GM23338 (cell line): ENCODE measurements around the gene JOSD1. TPM values are rescaled to one million over a fixed set of nuclear protein-coding genes. Genes with fewer than 3 reads are reported as not detected.
A peak's percentile ranks its signal among the peaks of the same experiment; 100 is the strongest.

Experiments used
- ATAC-seq: fragments of 200-7000 bp; cut with Tn5 transposase; 3 replicates; pipeline ENCODE4 v1.9.1; 2020
- DNase-seq: peaks from one replicate; pipeline ENCODE4 v3.0.0-alpha.2; 2015; ENCODE audit warnings: low spot score
- H2AFZ ChIP-seq: fragments of 200-600 bp; sonication (generic); 2 replicates; pipeline ENCODE4 v1.8.0; 2016; ENCODE audit warnings: antibody characterized with exemption, mild to moderate bottlenecking, moderate library complexity
- H3F3A ChIP-seq: fragments of 200-600 bp; sonication (generic); replicated peaks from 2 replicates; pipeline ENCODE4 v1.8.0; 2017; ENCODE audit warnings: antibody characterized with exemption, mixed run types, low read depth
- H3K27ac ChIP-seq: fragments of 200-600 bp; sonication (generic); 2 replicates; pipeline ENCODE4 v1.6.1; 2016; ENCODE audit warnings: low read depth
- H3K27me3 ChIP-seq: fragments of 200-600 bp; sonication (generic); 2 replicates; pipeline ENCODE4 v1.8.0; 2016; ENCODE audit warnings: mild to moderate bottlenecking, mixed run types, moderate library complexity; ENCODE audit not compliant: insufficient read depth
- H3K36me3 ChIP-seq: fragments of 200-600 bp; sonication (generic); 2 replicates; pipeline ENCODE4 v1.8.0; 2016; ENCODE audit warnings: mild to moderate bottlenecking; ENCODE audit not compliant: insufficient read depth
- H3K4me1 ChIP-seq: fragments of 200-600 bp; sonication (generic); 2 replicates; pipeline ENCODE4 v1.8.0; 2016; ENCODE audit warnings: mild to moderate bottlenecking, moderate library complexity; ENCODE audit not compliant: insufficient read depth
- H3K4me2 ChIP-seq: fragments of 200-600 bp; sonication (generic); 2 replicates; pipeline ENCODE4 v1.7.1; 2017; ENCODE audit warnings: mixed run types
- H3K4me3 ChIP-seq: fragments of 200-600 bp; sonication (generic); 2 replicates; pipeline ENCODE4 v1.6.1; 2016; ENCODE audit warnings: mixed run types
- H3K79me2 ChIP-seq: fragments of 200-600 bp; sonication (generic); replicated peaks from 2 replicates; pipeline ENCODE4 v1.8.0; 2017; ENCODE audit warnings: mild to moderate bottlenecking; ENCODE audit not compliant: insufficient read depth
- H3K9me2 ChIP-seq: fragments of 200-600 bp; sonication (generic); 2 replicates; pipeline ENCODE4 v1.8.0; 2017; ENCODE audit not compliant: insufficient read depth
- H4K20me1 ChIP-seq: fragments of 200-600 bp; sonication (generic); replicated peaks from 2 replicates; pipeline ENCODE4 v1.8.0; 2017; ENCODE audit warnings: mild to moderate bottlenecking; ENCODE audit not compliant: insufficient read depth
- H3K27ac Mint-ChIP-seq: 2 replicates; pipeline ENCODE4 v1.8.0; 2020; ENCODE audit warnings: inconsistent platforms, mild to moderate bottlenecking, moderate library complexity, mixed read lengths
- H3K27me3 Mint-ChIP-seq: 3 replicates; pipeline ENCODE4 v1.8.0; 2022; ENCODE audit warnings: low read depth, mild to moderate bottlenecking, moderate library complexity, mixed read lengths, inconsistent platforms; ENCODE audit not compliant: insufficient read depth, poor library complexity
- H3K36me3 Mint-ChIP-seq: 3 replicates; pipeline ENCODE4 v1.8.0; 2021; ENCODE audit warnings: low read depth, mild to moderate bottlenecking, inconsistent platforms, moderate library complexity, mixed read lengths
- H3K4me1 Mint-ChIP-seq: 3 replicates; pipeline ENCODE4 v1.8.0; 2020; ENCODE audit warnings: mild to moderate bottlenecking, inconsistent platforms, mixed read lengths
- H3K4me3 Mint-ChIP-seq: 3 replicates; pipeline ENCODE4 v1.8.0; 2021; ENCODE audit warnings: moderate library complexity, mild to moderate bottlenecking, inconsistent platforms, mixed read lengths
- H3K9me3 Mint-ChIP-seq: 3 replicates; pipeline ENCODE4 v1.8.0; 2020; ENCODE audit warnings: moderate library complexity, mild to moderate bottlenecking, inconsistent platforms, mixed read lengths
- CREB1 ChIP-seq: fragments of 250-450 bp; sonication (Bioruptor Pico); IDR thresholded peaks from 2 replicates; pipeline ENCODE4 v1.5.0; 2020; ENCODE audit warnings: low read depth, mild to moderate bottlenecking, moderate library complexity
- EZH2 ChIP-seq: fragments of 200-600 bp; sonication (generic); IDR thresholded peaks from one replicate; pipeline ENCODE4 v1.8.0; 2017; ENCODE audit warnings: antibody characterized with exemption, mild to moderate bottlenecking, low read depth; ENCODE audit not compliant: unreplicated experiment
- JUNB ChIP-seq: IDR thresholded peaks from one replicate; pipeline ENCODE4 v1.6.1; 2016; ENCODE audit warnings: antibody characterized with exemption; ENCODE audit not compliant: unreplicated experiment
- NANOG ChIP-seq: IDR thresholded peaks from 2 replicates; pipeline ENCODE4 v1.6.1; 2016; ENCODE audit warnings: antibody characterized with exemption, borderline replicate concordance
- POLR2AphosphoS5 ChIP-seq: IDR thresholded peaks from 2 replicates; pipeline ENCODE4 v1.6.1; 2016; ENCODE audit warnings: antibody characterized with exemption, low read depth
- STAT1 ChIP-seq: IDR thresholded peaks from one replicate; pipeline ENCODE4 v1.6.1; 2016; ENCODE audit warnings: antibody characterized with exemption; ENCODE audit not compliant: unreplicated experiment
- ZNF331 ChIP-seq: fragments of 250-450 bp; sonication (Bioruptor Pico); IDR thresholded peaks from 2 replicates; pipeline ENCODE4 v1.5.0; 2020; ENCODE audit warnings: low read depth, mild to moderate bottlenecking, moderate library complexity
- ZNF462 ChIP-seq: fragments of 250-450 bp; sonication (Bioruptor Pico); IDR thresholded peaks from 2 replicates; pipeline ENCODE4 v1.5.0; 2020; ENCODE audit warnings: mild to moderate bottlenecking, moderate library complexity
- polyA plus RNA-seq: library from polyadenylated mRNA; unstranded; fragments of >200 nt; fragmentation: Nextera tagmentation; extraction: Ambion mirVana; gene quantifications from 2 replicates; pipeline ENCODE4 v1.2.1, GENCODE V29; 2016
- total RNA-seq: library from RNA; depleted of rRNA; stranded (reverse); fragments of >200 nt; shearing (Covaris generic); gene quantifications from 2 replicates; pipeline ENCODE4 v1.2.3, GENCODE V29; 2014
- TF ChIP-seq, protein P1 (sequence below), 2 experiments: fragments of 200-600 bp in 1 of 2; sonication (generic) in 1 of 2; conservative IDR thresholded peaks; 2 replicates each; pipeline versions ENCODE4 v1.5.1 to v1.6.1; 2016 to 2017; ENCODE audit warnings: antibody characterized with exemption in 2 of 2, low read depth in 2 of 2, mild to moderate bottlenecking in 2 of 2, moderate library complexity in 1 of 2
- TF ChIP-seq, protein P2 (sequence below): IDR thresholded peaks from one replicate; pipeline ENCODE4 v1.6.1; 2018; ENCODE audit warnings: antibody characterized with exemption; ENCODE audit not compliant: unreplicated experiment

JOSD1 gene
- total and polyA plus RNA-seq, 2 experiments from 2014 or later: 4.6 to 19.7 TPM

- TF ChIP-seq ZNF462 (CRISPR knock-in tag) (no peak), EZH2 (no peak)
- TF ChIP-seq, protein P1, sequence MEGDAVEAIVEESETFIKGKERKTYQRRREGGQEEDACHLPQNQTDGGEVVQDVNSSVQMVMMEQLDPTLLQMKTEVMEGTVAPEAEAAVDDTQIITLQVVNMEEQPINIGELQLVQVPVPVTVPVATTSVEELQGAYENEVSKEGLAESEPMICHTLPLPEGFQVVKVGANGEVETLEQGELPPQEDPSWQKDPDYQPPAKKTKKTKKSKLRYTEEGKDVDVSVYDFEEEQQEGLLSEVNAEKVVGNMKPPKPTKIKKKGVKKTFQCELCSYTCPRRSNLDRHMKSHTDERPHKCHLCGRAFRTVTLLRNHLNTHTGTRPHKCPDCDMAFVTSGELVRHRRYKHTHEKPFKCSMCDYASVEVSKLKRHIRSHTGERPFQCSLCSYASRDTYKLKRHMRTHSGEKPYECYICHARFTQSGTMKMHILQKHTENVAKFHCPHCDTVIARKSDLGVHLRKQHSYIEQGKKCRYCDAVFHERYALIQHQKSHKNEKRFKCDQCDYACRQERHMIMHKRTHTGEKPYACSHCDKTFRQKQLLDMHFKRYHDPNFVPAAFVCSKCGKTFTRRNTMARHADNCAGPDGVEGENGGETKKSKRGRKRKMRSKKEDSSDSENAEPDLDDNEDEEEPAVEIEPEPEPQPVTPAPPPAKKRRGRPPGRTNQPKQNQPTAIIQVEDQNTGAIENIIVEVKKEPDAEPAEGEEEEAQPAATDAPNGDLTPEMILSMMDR (conservative IDR thresholded peaks at IDR 0.05; ENCODE audit: low read depth in 2 of 2): no peak
These were observed 16.1 kb upstream of the JOSD1 start (continued) for GRCh38 chr22:38716826-38717225.

GRCh38 chr22:38716271-38716670 is 15.5 kb upstream of the JOSD1 start:
- no peak overlapping the region for H3K4me2 ChIP-seq
- peaks cover 45% of the 10 kb centered on the region for H3K79me2 ChIP-seq
- ATAC-seq (no peak), DNase-seq (no peak)
- Mint-ChIP-seq H3K36me3 (peaks cover 39% of the 10 kb centered on the region), H3K4me1 (peaks cover 38% of the 10 kb centered on the region), H3K27ac (peak overlapping the region; percentile 90), H3K4me3 (no peak overlapping the region), H3K9me3 (no peaks in the 10 kb centered on the region), H3K27me3 (peaks cover 7% of the 10 kb centered on the region)
- H3K9me2 ChIP-seq: no peaks in the 10 kb centered on the region
- no peaks in the 10 kb centered on the region for H3K27me3 ChIP-seq
- H3K4me3 ChIP-seq: no peak overlapping the region
- no peak overlapping the region for H2AFZ ChIP-seq
- H4K20me1 ChIP-seq: peaks cover 44% of the 10 kb centered on the region
- H3K36me3 ChIP-seq: peaks cover 22% of the 10 kb centered on the region; the same call in 1 of the 2 replicates
- peaks cover 27% of the 10 kb centered on the region for H3K4me1 ChIP-seq
- H3K27ac ChIP-seq: peak overlapping the region; percentile 32; the same call in 1 of the 2 replicates
- H3F3A ChIP-seq: 0 out of 2 replicates have a peak, but pooled peaks cover 4% of the 10 kb centered on the region
- TF ChIP-seq CREB1 (CRISPR knock-in tag): no peak
- TF ChIP-seq JUNB: no peak
- TF ChIP-seq NANOG: no peak
- TF ChIP-seq POLR2AphosphoS5: no peak
- TF ChIP-seq ZNF331: no peak
- TF ChIP-seq, protein P2, sequence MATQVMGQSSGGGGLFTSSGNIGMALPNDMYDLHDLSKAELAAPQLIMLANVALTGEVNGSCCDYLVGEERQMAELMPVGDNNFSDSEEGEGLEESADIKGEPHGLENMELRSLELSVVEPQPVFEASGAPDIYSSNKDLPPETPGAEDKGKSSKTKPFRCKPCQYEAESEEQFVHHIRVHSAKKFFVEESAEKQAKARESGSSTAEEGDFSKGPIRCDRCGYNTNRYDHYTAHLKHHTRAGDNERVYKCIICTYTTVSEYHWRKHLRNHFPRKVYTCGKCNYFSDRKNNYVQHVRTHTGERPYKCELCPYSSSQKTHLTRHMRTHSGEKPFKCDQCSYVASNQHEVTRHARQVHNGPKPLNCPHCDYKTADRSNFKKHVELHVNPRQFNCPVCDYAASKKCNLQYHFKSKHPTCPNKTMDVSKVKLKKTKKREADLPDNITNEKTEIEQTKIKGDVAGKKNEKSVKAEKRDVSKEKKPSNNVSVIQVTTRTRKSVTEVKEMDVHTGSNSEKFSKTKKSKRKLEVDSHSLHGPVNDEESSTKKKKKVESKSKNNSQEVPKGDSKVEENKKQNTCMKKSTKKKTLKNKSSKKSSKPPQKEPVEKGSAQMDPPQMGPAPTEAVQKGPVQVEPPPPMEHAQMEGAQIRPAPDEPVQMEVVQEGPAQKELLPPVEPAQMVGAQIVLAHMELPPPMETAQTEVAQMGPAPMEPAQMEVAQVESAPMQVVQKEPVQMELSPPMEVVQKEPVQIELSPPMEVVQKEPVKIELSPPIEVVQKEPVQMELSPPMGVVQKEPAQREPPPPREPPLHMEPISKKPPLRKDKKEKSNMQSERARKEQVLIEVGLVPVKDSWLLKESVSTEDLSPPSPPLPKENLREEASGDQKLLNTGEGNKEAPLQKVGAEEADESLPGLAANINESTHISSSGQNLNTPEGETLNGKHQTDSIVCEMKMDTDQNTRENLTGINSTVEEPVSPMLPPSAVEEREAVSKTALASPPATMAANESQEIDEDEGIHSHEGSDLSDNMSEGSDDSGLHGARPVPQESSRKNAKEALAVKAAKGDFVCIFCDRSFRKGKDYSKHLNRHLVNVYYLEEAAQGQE: no peak
- TF ChIP-seq STAT1: no peak
